Coronary artery (tissue), 2 donors: ENCODE results near the gene RPL10.

Experiments used
- DNase-seq: peaks from one replicate; pipeline ENCODE4 v3.0.0-alpha.2; 2017; ENCODE audit warnings: low spot score
- H3K27ac ChIP-seq, 2 donors: fragments of 200-600 bp; sonication (generic); one replicate each; pipeline ENCODE4 v1.5.1; 2016 to 2019
- H3K4me3 ChIP-seq: fragments of 200-600 bp; sonication (generic); 2 replicates; pipeline ENCODE4 v1.5.1; 2016; ENCODE audit warnings: mild to moderate bottlenecking, moderate library complexity
- TF ChIP-seq, protein P1 (sequence below): fragments of 200-600 bp; sonication (generic); IDR thresholded peaks from one replicate; pipeline ENCODE4 v1.5.1; 2019; ENCODE audit warnings: antibody characterized with exemption

Gene RPL10

GRCh38 chrX:154408659-154409221 lies 10.6 kb downstream of the RPL10 start:
- DNase-seq, result no peak
- H3K4me3 ChIP-seq, result peak overlapping the region; percentile 69
- H3K27ac ChIP-seq, result peak overlapping the region; percentile 31 to 86
- TF ChIP-seq, protein P1, sequence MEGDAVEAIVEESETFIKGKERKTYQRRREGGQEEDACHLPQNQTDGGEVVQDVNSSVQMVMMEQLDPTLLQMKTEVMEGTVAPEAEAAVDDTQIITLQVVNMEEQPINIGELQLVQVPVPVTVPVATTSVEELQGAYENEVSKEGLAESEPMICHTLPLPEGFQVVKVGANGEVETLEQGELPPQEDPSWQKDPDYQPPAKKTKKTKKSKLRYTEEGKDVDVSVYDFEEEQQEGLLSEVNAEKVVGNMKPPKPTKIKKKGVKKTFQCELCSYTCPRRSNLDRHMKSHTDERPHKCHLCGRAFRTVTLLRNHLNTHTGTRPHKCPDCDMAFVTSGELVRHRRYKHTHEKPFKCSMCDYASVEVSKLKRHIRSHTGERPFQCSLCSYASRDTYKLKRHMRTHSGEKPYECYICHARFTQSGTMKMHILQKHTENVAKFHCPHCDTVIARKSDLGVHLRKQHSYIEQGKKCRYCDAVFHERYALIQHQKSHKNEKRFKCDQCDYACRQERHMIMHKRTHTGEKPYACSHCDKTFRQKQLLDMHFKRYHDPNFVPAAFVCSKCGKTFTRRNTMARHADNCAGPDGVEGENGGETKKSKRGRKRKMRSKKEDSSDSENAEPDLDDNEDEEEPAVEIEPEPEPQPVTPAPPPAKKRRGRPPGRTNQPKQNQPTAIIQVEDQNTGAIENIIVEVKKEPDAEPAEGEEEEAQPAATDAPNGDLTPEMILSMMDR, result no peak

GRCh38 chrX:154409222-154409871 lies 11.2 kb downstream of the RPL10 start, which contains the start of gene DNASE1L1:
DNASE1L1 (minus strand) TSS chrX:154409254; CDS start chrX:154405568, 3,686 bp downstream.
- DNase-seq, result peak; percentile 96
- H3K4me3 ChIP-seq, result peak within 1 kb of the TSS; percentile 69
- H3K27ac ChIP-seq, result peak within 1 kb of the TSS; percentile 31 to 86
- TF ChIP-seq, protein P1, result no peak

DNA sequence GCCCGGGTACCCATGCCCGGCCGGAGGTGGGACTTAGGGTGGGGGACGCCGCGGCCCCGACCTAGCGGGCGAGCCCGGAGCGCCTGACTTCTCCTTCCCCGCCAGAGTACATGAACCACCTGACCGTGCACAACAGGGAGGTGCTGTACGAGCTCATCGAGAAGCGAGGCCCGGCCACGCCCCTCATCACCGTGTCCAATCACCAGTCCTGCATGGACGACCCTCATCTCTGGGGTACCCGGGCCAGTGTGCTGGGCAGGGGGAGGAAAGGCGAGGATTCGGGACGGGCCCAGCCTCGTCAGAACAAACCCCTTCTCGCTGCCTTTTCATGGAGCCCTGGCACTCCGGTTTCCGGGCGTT lies 13.8 kb downstream of the RPL10 start:
- H3K27ac ChIP-seq, result peak overlapping the region; percentile 84 to 95
- DNase-seq, result no peak
- TF ChIP-seq, protein P1, result no peak
- H3K4me3 ChIP-seq, result peak overlapping the region; percentile 86

DNA sequence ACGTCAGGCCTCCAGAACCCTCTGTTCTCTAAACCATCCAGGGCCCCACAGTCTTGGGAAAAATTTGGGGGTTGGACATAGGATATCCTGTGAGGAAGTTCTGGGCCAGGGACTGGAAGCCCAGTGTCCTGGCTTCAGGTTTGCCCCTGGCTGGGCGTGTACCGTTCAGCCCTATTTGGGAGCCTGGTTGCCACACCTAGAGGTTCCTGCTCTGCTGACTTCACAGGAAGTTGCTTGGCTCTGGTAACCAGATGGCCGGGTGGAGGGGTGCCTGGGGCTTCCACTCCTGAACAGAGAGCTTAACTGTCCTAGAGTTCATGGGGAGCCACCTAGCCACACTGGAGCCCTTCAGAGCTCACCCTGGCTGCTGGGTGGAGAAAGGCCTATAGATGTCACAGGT lies 14.3 kb downstream of the RPL10 start:
- TF ChIP-seq, protein P1, result no peak
- H3K4me3 ChIP-seq, result peak overlapping the region; percentile 86
- peak overlapping the region; percentile 84 to 95 for H3K27ac ChIP-seq

DNA sequence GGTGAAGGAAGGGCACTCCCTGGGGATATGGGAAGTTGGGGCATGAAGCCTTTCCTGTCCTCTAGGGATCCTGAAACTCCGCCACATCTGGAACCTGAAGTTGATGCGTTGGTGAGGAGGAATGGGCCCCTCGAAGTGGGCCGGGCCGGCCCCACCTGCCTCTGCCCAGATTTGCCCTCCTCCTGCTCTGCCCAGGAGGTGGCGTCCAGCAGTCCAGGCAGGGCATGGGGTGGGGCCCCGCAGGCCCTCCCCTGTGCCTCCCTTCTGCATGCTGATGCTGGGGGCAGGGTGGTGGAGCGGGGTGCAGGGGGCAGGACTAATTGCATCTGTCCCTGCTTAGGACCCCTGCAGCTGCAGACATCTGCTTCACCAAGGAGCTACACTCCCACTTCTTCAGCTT lies 15.0 kb downstream of the RPL10 start:
- TF ChIP-seq, protein P1, result no peak
- no peak for DNase-seq
- peak overlapping the region in 1 of 2 donors; percentile 95 for H3K27ac ChIP-seq

More for the DNA sequence above, 14.3 kb downstream of the RPL10 start:
- DNase-seq, result no peak

GRCh38 chrX:154417157-154417556 lies 19.0 kb downstream of the RPL10 start:
- H3K4me3 ChIP-seq, result no peak overlapping the region
- DNase-seq, result no peak
- no peak overlapping the region for H3K27ac ChIP-seq
- TF ChIP-seq, protein P1, result no peak

More for the DNA sequence above, 15.0 kb downstream of the RPL10 start:
- H3K4me3 ChIP-seq, result no peak overlapping the region

GRCh38 chrX:154419189-154419588 lies 21.0 kb downstream of the RPL10 start:
- Histone ChIP-seq H3K27ac (no peak overlapping the region), H3K4me3 (no peak overlapping the region)
- TF ChIP-seq, protein P1, result no peak
- no peak for DNase-seq
